HCT116 (cell line): Measurements from ENCODE around the gene CNNM4. TPM values are rescaled to one million over a fixed set of nuclear protein-coding genes. Genes with fewer than 3 reads are reported as not detected.

ENCODE experiments used
- ATAC-seq: fragments of 200-7000 bp; cut with Tn5 transposase; 2 replicates; pipeline ENCODE4 v1.9.1; 2020; ENCODE audit warnings: mild to moderate bottlenecking, moderate library complexity
- BruUV-seq: library from RNA; stranded (reverse); fragments of 400-500 nt; replicated peaks from 2 replicates; lab custom pipeline; 2021; lab: Mats Ljungman, UMichigan
- CTCF ChIA-PET: fragments of 300-600 bp; sonication (Branson Sonifier 250); formaldehyde crosslinking; loops from one replicate; lab custom pipeline; 2021; ENCODE audit warnings: antibody characterized with exemption; lab: Charles Lee
- POLR2A ChIA-PET: fragments of 300-600, 350-600 bp; sonication (Branson Sonifier 250); formaldehyde crosslinking; loops from one replicate; lab custom pipeline; 2021; ENCODE audit warnings: antibody characterized with exemption; lab: Charles Lee
- RAD21 ChIA-PET, 2 experiments: fragments of 300-600 bp; sonication (Branson Sonifier 250); formaldehyde crosslinking; loops; one replicate each; lab custom pipeline; 2023; ENCODE audit warnings: low total read pairs in 2 of 2; ENCODE audit not compliant: uncharacterized antibody in 2 of 2, unreplicated experiment in 2 of 2, low non-redundant PET in 1 of 2; lab: Charles Lee
- DNase-seq: peaks from one replicate; pipeline ENCODE4 v3.0.0-alpha.2; 2010; ENCODE audit warnings: low read depth, low spot score
- H2AFZ ChIP-seq: fragments of 200-600 bp; shearing (Covaris generic), sonication (generic); 2 replicates; pipeline ENCODE4 v1.6.1; 2017; ENCODE audit warnings: low read depth, mixed run types, mixed read lengths, antibody characterized with exemption, low read length; ENCODE audit not compliant: poor library complexity, severe bottlenecking
- H3K27ac ChIP-seq: 2 replicates; pipeline ENCODE4 v1.5.1; 2012; ENCODE audit warnings: low read depth, low read length
- H3K27me3 ChIP-seq: fragments of 200-600 bp; sonication (generic); 2 replicates; pipeline ENCODE4 v1.6.1; 2016; ENCODE audit warnings: mixed run types, low read length, mixed read lengths; ENCODE audit not compliant: insufficient read depth
- H3K36me3 ChIP-seq, 2 experiments: fragments of 200-500 bp in 1 of 2; fragments of 200-600 bp in 1 of 2; sonication (Bioruptor generic) in 1 of 2; sonication (generic) in 1 of 2; 2 replicates each; pipeline versions ENCODE4 v1.5.1 to v1.6.1; 2014 to 2016; ENCODE audit warnings: low read length in 2 of 2, inconsistent platforms in 1 of 2, mixed read lengths in 1 of 2, mixed run types in 1 of 2; ENCODE audit not compliant: insufficient read depth in 2 of 2, control insufficient read depth in 1 of 2
- H3K4me1 ChIP-seq, 2 experiments: fragments of 200-600 bp in 1 of 2; sonication (generic) in 1 of 2; 2 replicates each; pipeline versions ENCODE4 v1.5.1 to v1.6.1; 2012 to 2017; ENCODE audit warnings: low read length in 2 of 2, inconsistent platforms in 1 of 2, mild to moderate bottlenecking in 1 of 2, mixed read lengths in 1 of 2, mixed run types in 1 of 2, moderate library complexity in 1 of 2; ENCODE audit not compliant: insufficient read depth in 2 of 2, control insufficient read depth in 1 of 2
- H3K4me2 ChIP-seq: fragments of 200-600 bp; sonication (generic); 2 replicates; pipeline ENCODE4 v1.6.1; 2017; ENCODE audit warnings: mixed run types, low read length, mixed read lengths
- H3K4me3 ChIP-seq, 2 experiments: fragments of 200-600 bp in 1 of 2; sonication (generic) in 1 of 2; replicated peaks in 1 of 2; 2 replicates each; pipeline ENCODE4 v1.5.1; 2011 to 2016; ENCODE audit warnings: low read length in 2 of 2, control low read depth in 1 of 2, low read depth in 1 of 2, mild to moderate bottlenecking in 1 of 2, mixed read lengths in 1 of 2, mixed run types in 1 of 2
- H3K79me2 ChIP-seq: fragments of 200-600 bp; sonication (generic); 2 replicates; pipeline ENCODE4 v1.6.1; 2017; ENCODE audit warnings: mild to moderate bottlenecking, mixed run types, low read length, moderate library complexity, mixed read lengths; ENCODE audit not compliant: insufficient read depth
- H3K9ac ChIP-seq: fragments of 200-600 bp; sonication (generic); 2 replicates; pipeline ENCODE4 v1.6.1; 2016; ENCODE audit warnings: low read length, mixed read lengths
- H3K9me2 ChIP-seq: fragments of 200-600 bp; sonication (generic), shearing (Covaris generic); 2 replicates; pipeline ENCODE4 v1.6.1; 2017; ENCODE audit warnings: mixed run types, mild to moderate bottlenecking, moderate library complexity; ENCODE audit not compliant: insufficient read depth
- H3K9me3 ChIP-seq, 2 experiments: fragments of 200-500 bp in 1 of 2; fragments of 200-600 bp in 1 of 2; sonication (Bioruptor generic) in 1 of 2; sonication (generic) in 1 of 2; 2 replicates each; pipeline ENCODE4 v1.6.1; 2014 to 2017; ENCODE audit warnings: low read length in 2 of 2, mixed read lengths in 2 of 2, inconsistent platforms in 1 of 2, low read depth in 1 of 2, mild to moderate bottlenecking in 1 of 2, mixed run types in 1 of 2, moderate library complexity in 1 of 2; ENCODE audit not compliant: control insufficient read depth in 1 of 2, insufficient read depth in 1 of 2
- H4K20me1 ChIP-seq: fragments of 200-600 bp; sonication (generic), shearing (Covaris generic); 2 replicates; pipeline ENCODE4 v1.6.1; 2017; ENCODE audit warnings: mixed run types, mild to moderate bottlenecking, moderate library complexity; ENCODE audit not compliant: insufficient read depth
- ZBTB33 ChIP-seq: IDR thresholded peaks from 2 replicates; pipeline ENCODE4 v1.6.1; 2011; ENCODE audit warnings: mild to moderate bottlenecking, low read length, moderate library complexity; ENCODE audit not compliant: insufficient replicate concordance; ENCODE audit errors: extremely low read depth
- intact Hi-C: fragments of 100-400 bp; cut with micrococcal nuclease; formaldehyde crosslinking; loops from 2 replicates; pipeline ENCODE4 v1.10.0; 2022
- total RNA-seq: library from RNA; stranded (reverse); gene quantifications from one replicate; pipeline ENCODE4 v1.2.1, GENCODE V29; 2021; ENCODE audit not compliant: unreplicated experiment
- TF ChIP-seq, protein P1 (sequence below): IDR thresholded peaks from 2 replicates; pipeline ENCODE4 v1.6.1; 2012; ENCODE audit warnings: low read depth

Gene CNNM4
- total RNA-seq, 1 experiment from 2014 or later = 7.9 TPM

GRCh38 chr2:96775160-96775559 is 14.5 kb downstream of the CNNM4 start:
- Histone ChIP-seq H3K4me2 (no peak overlapping the region), H3K9me2 (no peaks in the 10 kb centered on the region), H2AFZ (no peak overlapping the region), H3K9ac (no peak overlapping the region), H3K4me3 (no peak overlapping the region), H3K27ac (no peak overlapping the region), H3K27me3 (no peaks in the 10 kb centered on the region), H3K36me3 (0 out of 4 replicates have a peak, but pooled peaks cover 0 to 4% of the 10 kb centered on the region in 2 experiments), H3K4me1 (peaks cover 0 to 7% of the 10 kb centered on the region in 2 experiments; a peak in 1 of 4 replicates), H3K9me3 (no peaks in the 10 kb centered on the region)
- POLR2A ChIA-PET = interaction anchor here (0.7 kb wide), 1 partner anchor 14 kb away, joined by 3 read pairs; no protein-coding TSS in a partner anchor
- ATAC-seq = no peak
- RAD21 ChIA-PET = no interaction called here
- BruUV-seq = no TSS peak
- TF ChIP-seq ZBTB33 = no peak
- TF ChIP-seq, protein P1, sequence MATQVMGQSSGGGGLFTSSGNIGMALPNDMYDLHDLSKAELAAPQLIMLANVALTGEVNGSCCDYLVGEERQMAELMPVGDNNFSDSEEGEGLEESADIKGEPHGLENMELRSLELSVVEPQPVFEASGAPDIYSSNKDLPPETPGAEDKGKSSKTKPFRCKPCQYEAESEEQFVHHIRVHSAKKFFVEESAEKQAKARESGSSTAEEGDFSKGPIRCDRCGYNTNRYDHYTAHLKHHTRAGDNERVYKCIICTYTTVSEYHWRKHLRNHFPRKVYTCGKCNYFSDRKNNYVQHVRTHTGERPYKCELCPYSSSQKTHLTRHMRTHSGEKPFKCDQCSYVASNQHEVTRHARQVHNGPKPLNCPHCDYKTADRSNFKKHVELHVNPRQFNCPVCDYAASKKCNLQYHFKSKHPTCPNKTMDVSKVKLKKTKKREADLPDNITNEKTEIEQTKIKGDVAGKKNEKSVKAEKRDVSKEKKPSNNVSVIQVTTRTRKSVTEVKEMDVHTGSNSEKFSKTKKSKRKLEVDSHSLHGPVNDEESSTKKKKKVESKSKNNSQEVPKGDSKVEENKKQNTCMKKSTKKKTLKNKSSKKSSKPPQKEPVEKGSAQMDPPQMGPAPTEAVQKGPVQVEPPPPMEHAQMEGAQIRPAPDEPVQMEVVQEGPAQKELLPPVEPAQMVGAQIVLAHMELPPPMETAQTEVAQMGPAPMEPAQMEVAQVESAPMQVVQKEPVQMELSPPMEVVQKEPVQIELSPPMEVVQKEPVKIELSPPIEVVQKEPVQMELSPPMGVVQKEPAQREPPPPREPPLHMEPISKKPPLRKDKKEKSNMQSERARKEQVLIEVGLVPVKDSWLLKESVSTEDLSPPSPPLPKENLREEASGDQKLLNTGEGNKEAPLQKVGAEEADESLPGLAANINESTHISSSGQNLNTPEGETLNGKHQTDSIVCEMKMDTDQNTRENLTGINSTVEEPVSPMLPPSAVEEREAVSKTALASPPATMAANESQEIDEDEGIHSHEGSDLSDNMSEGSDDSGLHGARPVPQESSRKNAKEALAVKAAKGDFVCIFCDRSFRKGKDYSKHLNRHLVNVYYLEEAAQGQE = no peak
- TF ChIP-seq, all 23 proteins: peak for 0
- intact Hi-C loops = no loop called here
- Histone ChIP-seq H4K20me1 (no peaks in the 10 kb centered on the region), H3K79me2 (no peaks in the 10 kb centered on the region)
- CTCF ChIA-PET = interaction anchor here (1.2 to 1.6 kb wide), 2 partner anchors 12 to 26 kb away, joined by 3 to 5 read pairs; no protein-coding TSS in a partner anchor
- DNase-seq = no peak
